NCI-H345 treated with DMSO at 0.1 percent for 48 hours (cell line): ENCODE measurements around the gene LTA.

ENCODE experiments used
- DNase-seq: peaks from one replicate; lab custom pipeline; 2025; ENCODE audit not compliant: unreplicated experiment; lab: John Stamatoyannopoulos, UW

The LTA gene

GRCh38 chr6:31572041-31572911 lies at the start of gene LTA:
TSS of gene LTA (plus strand) at chr6:31572289. CDS start at chr6:31572743, 454 bp downstream.
- DNase-seq, result no peak

- no peak for DNase-seq
Observed at GRCh38 chr6:31525553-31525931, 46.5 kb upstream of the LTA start.

- DNase-seq, result no peak
Observed at GRCh38 chr6:31525932-31526591, 46.0 kb upstream of the LTA start.

- DNase-seq, result no peak
Observed at GRCh38 chr6:31528307-31528777, 43.7 kb upstream of the LTA start.

GRCh38 chr6:31528821-31529328 lies 43.2 kb upstream of the LTA start, which contains the start of gene MCCD1:
TSS of gene MCCD1 (plus strand) at chr6:31528962. CDS start at chr6:31529015, 53 bp downstream.
- DNase-seq, result no peak

GRCh38 chr6:31529329-31530150 lies 42.5 kb upstream of the LTA start:
- no peak for DNase-seq

GRCh38 chr6:31530659-31531058 lies 41.4 kb upstream of the LTA start:
- no peak for DNase-seq

GRCh38 chr6:31531162-31531561 lies 40.9 kb upstream of the LTA start:
- no peak for DNase-seq

GRCh38 chr6:31531771-31532643 lies 40.1 kb upstream of the LTA start:
- no peak for DNase-seq

GRCh38 chr6:31532644-31533454 lies 39.2 kb upstream of the LTA start:
- no peak for DNase-seq

GRCh38 chr6:31533455-31533841 lies 38.6 kb upstream of the LTA start:
- no peak for DNase-seq

GRCh38 chr6:31534011-31534410 lies 38.1 kb upstream of the LTA start:
- DNase-seq, result no peak

GRCh38 chr6:31534521-31535040 lies 37.5 kb upstream of the LTA start:
- DNase-seq, result no peak

- DNase-seq, result no peak
Observed at GRCh38 chr6:31535538-31536324, 36.4 kb upstream of the LTA start.

- DNase-seq, result no peak
Observed at GRCh38 chr6:31538805-31539400, 33.2 kb upstream of the LTA start.

- DNase-seq, result no peak
Observed at GRCh38 chr6:31540640-31541039, 31.4 kb upstream of the LTA start.

- peak; percentile 2 for DNase-seq
Observed at GRCh38 chr6:31541059-31541657, 30.9 kb upstream of the LTA start.
